ENCODE results near the gene DSCAML1.

GRCh38 chr11:117511483-117511930 is 285.5 kb downstream of the DSCAML1 start:
- TF ChIP-seq CTCF (IDR thresholded peaks at IDR 0.05) (no peak), POLR2AphosphoS5 (IDR thresholded peaks at IDR 0.05) (no peak), EP300 (IDR thresholded peaks at IDR 0.05) (no peak), POLR2A (IDR thresholded peaks at IDR 0.05) (no peak)

Data from upper lobe of left lung (tissue), 4 donors.